ENCODE data around the gene SLC22A17. TPM values are rescaled to one million over a fixed set of nuclear protein-coding genes. Genes with fewer than 3 reads are reported as not detected.

SLC22A17 gene
- total and polyA plus RNA-seq, 10 donors = 5.1 to 13.7 (median 7.7) TPM

DNA sequence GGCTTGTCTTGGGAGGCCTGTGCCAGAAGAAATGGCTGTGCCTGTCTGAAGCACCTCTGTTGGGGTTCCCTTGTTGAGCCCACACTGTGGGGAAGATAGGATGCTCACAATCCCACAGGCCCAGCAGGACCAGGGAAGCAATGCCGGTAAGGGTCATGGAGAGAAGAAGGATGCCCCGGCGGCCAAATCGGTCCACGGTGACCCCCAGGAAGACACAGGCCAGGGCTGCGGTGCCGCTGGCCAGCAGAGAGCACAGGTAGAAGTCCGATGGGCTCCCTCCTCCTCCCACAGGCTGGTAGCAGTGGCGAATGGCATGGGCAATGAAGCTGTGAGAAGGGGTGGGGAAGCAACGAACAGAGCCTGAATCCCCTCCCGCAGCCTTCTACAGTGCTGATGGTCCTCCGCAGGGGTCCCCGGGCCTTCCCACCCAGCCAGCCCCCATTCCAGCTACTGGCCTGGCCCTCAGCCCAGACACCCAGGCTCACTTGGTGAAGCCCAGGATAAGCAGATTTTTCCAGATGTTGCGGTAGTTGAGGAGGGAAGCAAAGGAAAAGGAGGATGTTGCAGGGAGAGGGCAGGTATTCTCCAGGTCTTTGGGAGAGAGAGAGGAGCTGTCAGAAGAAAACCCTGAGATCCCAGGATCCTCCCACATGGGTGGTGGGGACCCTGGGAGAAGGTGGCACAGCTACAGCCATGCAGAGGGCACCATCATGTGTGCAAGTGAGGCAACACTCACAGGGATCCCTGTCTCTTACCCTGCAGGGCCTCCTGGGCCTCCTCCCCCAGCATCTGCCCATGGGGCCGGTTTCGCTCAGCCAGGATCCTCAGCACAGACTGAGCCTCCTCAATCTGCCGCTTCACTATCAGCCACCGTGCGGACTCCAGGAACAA, 5.0 kb downstream of the SLC22A17 start:
- intact Hi-C loops (cut with DNase I; ENCODE audit: low total_unique reads) = no loop called here
- no peaks in the 10 kb centered on the region for H3K9me3 ChIP-seq
- TF ChIP-seq POLR2AphosphoS5 (IDR thresholded peaks at IDR 0.05) (no peak), POLR2A (IDR thresholded peaks at IDR 0.05) (no peak)
- TF ChIP-seq, protein P1, sequence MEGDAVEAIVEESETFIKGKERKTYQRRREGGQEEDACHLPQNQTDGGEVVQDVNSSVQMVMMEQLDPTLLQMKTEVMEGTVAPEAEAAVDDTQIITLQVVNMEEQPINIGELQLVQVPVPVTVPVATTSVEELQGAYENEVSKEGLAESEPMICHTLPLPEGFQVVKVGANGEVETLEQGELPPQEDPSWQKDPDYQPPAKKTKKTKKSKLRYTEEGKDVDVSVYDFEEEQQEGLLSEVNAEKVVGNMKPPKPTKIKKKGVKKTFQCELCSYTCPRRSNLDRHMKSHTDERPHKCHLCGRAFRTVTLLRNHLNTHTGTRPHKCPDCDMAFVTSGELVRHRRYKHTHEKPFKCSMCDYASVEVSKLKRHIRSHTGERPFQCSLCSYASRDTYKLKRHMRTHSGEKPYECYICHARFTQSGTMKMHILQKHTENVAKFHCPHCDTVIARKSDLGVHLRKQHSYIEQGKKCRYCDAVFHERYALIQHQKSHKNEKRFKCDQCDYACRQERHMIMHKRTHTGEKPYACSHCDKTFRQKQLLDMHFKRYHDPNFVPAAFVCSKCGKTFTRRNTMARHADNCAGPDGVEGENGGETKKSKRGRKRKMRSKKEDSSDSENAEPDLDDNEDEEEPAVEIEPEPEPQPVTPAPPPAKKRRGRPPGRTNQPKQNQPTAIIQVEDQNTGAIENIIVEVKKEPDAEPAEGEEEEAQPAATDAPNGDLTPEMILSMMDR (IDR thresholded peaks at IDR 0.05 in 8 of 11, conservative IDR thresholded peaks at IDR 0.05 in 3 of 11) = no peak
- H3K36me3 ChIP-seq = no peaks in the 10 kb centered on the region
- WGBS, 5 donors = 93 to 98% (median 96%) methylated on average over 17 to 19 of the region's 19 CpGs
- H3K4me3 ChIP-seq = no peak overlapping the region
- peaks cover 0 to 13% (median 12%) of the 10 kb centered on the region in 6 donors for H3K4me1 ChIP-seq
- no peak overlapping the region for H3K27ac ChIP-seq
- DNase-seq = no peak
- H3K27me3 ChIP-seq (replicated peaks in 1 of 7) = peaks cover 0 to 28% (median 16%) of the 10 kb centered on the region in 7 donors

DNA sequence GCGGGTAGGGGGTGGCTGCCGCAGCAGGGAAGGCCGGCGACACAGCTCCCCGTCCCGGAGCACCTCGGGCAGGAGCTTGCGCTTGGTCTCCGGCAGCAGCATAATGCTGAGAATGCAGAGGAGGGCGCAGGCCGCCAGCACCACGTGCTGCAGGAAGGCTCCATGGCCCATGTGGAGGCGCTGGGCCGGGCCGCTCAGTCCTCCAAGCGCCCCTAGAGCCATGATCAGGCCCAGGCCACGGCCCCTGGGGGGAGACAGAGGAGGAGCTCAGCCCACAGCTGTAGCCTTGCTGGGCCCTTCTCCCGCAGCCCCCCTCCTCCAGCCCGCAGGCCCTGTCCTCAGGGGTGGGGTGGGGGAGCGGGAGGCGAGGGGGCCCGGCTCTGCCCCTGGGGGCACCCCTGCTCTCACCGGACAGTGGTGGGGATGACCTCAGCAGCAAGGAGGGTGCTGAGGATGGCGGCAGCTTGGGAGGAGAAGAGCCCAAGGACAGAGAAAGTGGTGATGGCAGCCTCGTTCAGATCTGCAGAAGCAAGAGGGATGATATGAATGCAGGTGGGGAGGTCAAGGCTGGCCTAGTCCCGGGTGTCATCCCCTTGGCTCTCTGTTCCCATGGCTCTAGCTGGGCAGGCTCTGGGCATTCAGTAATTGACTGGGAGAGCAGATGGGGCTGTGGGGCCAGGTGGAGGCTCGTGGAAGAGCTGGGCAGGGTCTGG, 5.8 kb downstream of the SLC22A17 start:
- no peak overlapping the region for H3K4me3 ChIP-seq
- WGBS, 5 donors = 78 to 91% (median 86%) methylated on average over 21 to 27 of the region's 27 CpGs
- peaks cover 0 to 20% (median 8%) of the 10 kb centered on the region in 7 donors for H3K27me3 ChIP-seq (replicated peaks in 1 of 7)
- intact Hi-C loops (cut with DNase I; ENCODE audit: low total_unique reads) = no loop called here
- no peak for DNase-seq
- H3K36me3 ChIP-seq = no peaks in the 10 kb centered on the region
- no peak overlapping the region for H3K27ac ChIP-seq
- H3K4me1 ChIP-seq = peaks cover 0 to 5% (median 4%) of the 10 kb centered on the region in 6 donors
- H3K9me3 ChIP-seq = no peaks in the 10 kb centered on the region
- TF ChIP-seq POLR2A (IDR thresholded peaks at IDR 0.05) (no peak), POLR2AphosphoS5 (IDR thresholded peaks at IDR 0.05) (no peak)
- TF ChIP-seq, protein P1 (IDR thresholded peaks at IDR 0.05 in 8 of 11, conservative IDR thresholded peaks at IDR 0.05 in 3 of 11) = no peak

DNA sequence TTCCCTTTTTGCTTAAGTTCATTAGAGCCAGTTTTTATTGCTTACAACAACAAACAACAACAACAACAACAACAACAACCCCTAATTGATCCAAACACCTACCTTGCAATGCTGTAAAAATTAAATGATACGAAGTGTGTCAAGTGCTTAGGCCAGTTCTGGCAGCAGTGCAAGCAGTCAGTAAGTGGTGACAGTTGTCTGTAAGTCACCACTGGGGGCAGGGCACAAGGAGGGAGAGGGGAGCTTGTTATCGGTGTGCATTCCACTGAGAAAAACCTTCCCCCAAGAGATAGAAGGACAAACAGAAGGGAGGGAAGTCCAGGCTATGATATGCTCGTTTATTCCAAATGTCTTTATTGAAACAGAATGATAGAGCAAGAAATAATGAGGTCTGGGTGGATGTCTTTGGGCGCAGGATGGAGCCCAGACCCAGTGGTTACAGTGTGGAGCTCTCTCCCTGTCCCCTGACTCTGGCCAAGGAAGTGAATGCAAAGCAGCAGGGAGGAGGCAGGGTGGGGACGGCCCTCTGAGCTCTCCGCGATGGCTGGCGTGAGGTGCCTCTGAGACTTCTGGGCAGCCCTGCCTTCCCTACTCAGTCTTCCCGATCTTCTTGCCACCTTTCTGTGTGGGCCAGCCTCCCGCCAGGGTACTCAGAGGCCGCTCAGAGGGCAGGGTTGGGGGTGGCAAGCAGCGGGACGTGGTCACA, 6.5 kb downstream of the SLC22A17 start:
- intact Hi-C loops (cut with DNase I; ENCODE audit: low total_unique reads) = no loop called here
- WGBS, 5 donors = 67 to 89% (median 84%) methylated on average over 13 of the region's 13 CpGs
- H3K4me1 ChIP-seq = no peaks in the 10 kb centered on the region
- H3K27ac ChIP-seq = no peak overlapping the region
- TF ChIP-seq POLR2A (IDR thresholded peaks at IDR 0.05) = no peak
- TF ChIP-seq, protein P1 (IDR thresholded peaks at IDR 0.05 in 8 of 11, conservative IDR thresholded peaks at IDR 0.05 in 3 of 11) = no peak
- TF ChIP-seq POLR2AphosphoS5 (IDR thresholded peaks at IDR 0.05) = no peak
- no peaks in the 10 kb centered on the region for H3K9me3 ChIP-seq
- peaks cover 0 to 15% (median under 1%) of the 10 kb centered on the region in 7 donors for H3K27me3 ChIP-seq (replicated peaks in 1 of 7)
- H3K36me3 ChIP-seq = no peaks in the 10 kb centered on the region
- H3K4me3 ChIP-seq = no peak overlapping the region
- DNase-seq = no peak
